GM12878 (cell line): ENCODE results near the gene POC5. TPM values are rescaled to one million over a fixed set of nuclear protein-coding genes. Genes with fewer than 3 reads are reported as not detected.

ENCODE experiments used
- ATAC-seq: fragments of 200-7000 bp; cut with Tn5 transposase; 3 replicates; pipeline ENCODE4 v1.9.1; 2020; ENCODE audit warnings: mild to moderate bottlenecking, moderate library complexity
- BruUV-seq: library from RNA; stranded (reverse); fragments of 400-500 nt; replicated peaks from 2 replicates; lab custom pipeline; 2021; lab: Mats Ljungman, UMichigan
- CTCF ChIA-PET: fragments of 300-600 bp; sonication (Branson Sonifier 250); formaldehyde crosslinking; extraction: SDS; loops from one replicate; lab custom pipeline; 2021; ENCODE audit warnings: inconsistent platforms; lab: Yijun Ruan, JAX
- POLR2A ChIA-PET: fragments of 350-600 bp; formaldehyde crosslinking; extraction: SDS; loops from one replicate; lab custom pipeline; 2021; ENCODE audit warnings: inconsistent platforms; lab: Charles Lee
- RAD21 ChIA-PET: fragments of 300-600 bp; sonication (Branson Sonifier 250); formaldehyde crosslinking; loops from one replicate; lab custom pipeline; 2023; ENCODE audit warnings: antibody characterized with exemption; ENCODE audit not compliant: unreplicated experiment; lab: Charles Lee
- SMC1A ChIA-PET: fragments of 300-600 bp; sonication (Branson Sonifier 250); formaldehyde crosslinking; loops from one replicate; lab custom pipeline; 2023; ENCODE audit not compliant: unreplicated experiment, uncharacterized antibody; lab: Charles Lee
- DNase-seq: peaks from one replicate; pipeline ENCODE4 v3.0.0-alpha.2; 2011; ENCODE audit warnings: low read depth, low spot score
- FAIRE-seq: peaks from 3 replicates; lab custom pipeline; 2011; peaks lifted over from hg19 to GRCh38; lab: Jason Lieb, UNC
- H2AFZ ChIP-seq: 2 replicates; pipeline ENCODE4 v1.6.0; 2011; ENCODE audit warnings: low read depth, low read length, control low read depth; ENCODE audit not compliant: control insufficient read depth
- H3K27ac ChIP-seq: 2 replicates; pipeline ENCODE4 v1.5.1; 2011; ENCODE audit warnings: control low read depth; ENCODE audit not compliant: control insufficient read depth, insufficient read depth
- H3K27me3 ChIP-seq, 2 experiments: replicated peaks in 1 of 2; 2 replicates each; pipeline versions ENCODE4 v1.6.0 to v1.6.1; 2011; ENCODE audit warnings: low read length in 1 of 2; ENCODE audit not compliant: control insufficient read depth in 2 of 2, insufficient read depth in 2 of 2
- H3K36me3 ChIP-seq, 2 experiments: 2 replicates each; pipeline ENCODE4 v1.5.1; 2011; ENCODE audit warnings: low read length in 1 of 2; ENCODE audit not compliant: control insufficient read depth in 2 of 2, insufficient read depth in 2 of 2
- H3K4me1 ChIP-seq: 2 replicates; pipeline ENCODE4 v1.6.1; 2011; ENCODE audit warnings: mild to moderate bottlenecking, low read length, moderate library complexity, mixed read lengths; ENCODE audit not compliant: control insufficient read depth, insufficient read depth
- H3K4me2 ChIP-seq: 2 replicates; pipeline ENCODE4 v1.6.0; 2011; ENCODE audit warnings: control low read depth; ENCODE audit not compliant: control insufficient read depth, insufficient read depth
- H3K4me3 ChIP-seq: fragments of 200-600 bp; sonication (generic); 2 replicates; pipeline ENCODE4 v1.5.1; 2016
- H3K79me2 ChIP-seq: 2 replicates; pipeline ENCODE4 v1.6.0; 2011; ENCODE audit warnings: low read length; ENCODE audit not compliant: control insufficient read depth, insufficient read depth
- H3K9ac ChIP-seq: 2 replicates; pipeline ENCODE4 v1.8.0; 2011; ENCODE audit warnings: low read length, control low read depth, mixed read lengths; ENCODE audit not compliant: control insufficient read depth, insufficient read depth
- H3K9me3 ChIP-seq: replicated peaks from 3 replicates; pipeline ENCODE4 v1.5.1; 2011; ENCODE audit warnings: mild to moderate bottlenecking, low read length; ENCODE audit not compliant: control insufficient read depth, insufficient read depth
- H4K20me1 ChIP-seq: 2 replicates; pipeline ENCODE4 v1.6.0; 2011; ENCODE audit not compliant: control insufficient read depth, insufficient read depth
- ATF7 ChIP-seq: fragments of 450-650 bp; IDR thresholded peaks from 2 replicates; pipeline ENCODE4 v1.6.1; 2016; ENCODE audit warnings: low read depth, mild to moderate bottlenecking
- BCL11A ChIP-seq: IDR thresholded peaks from 2 replicates; pipeline ENCODE4 v1.6.1; 2011; ENCODE audit warnings: low read depth, low read length
- DPF2 ChIP-seq: fragments of 450-650 bp; IDR thresholded peaks from 2 replicates; pipeline ENCODE4 v1.6.1; 2017; ENCODE audit warnings: mild to moderate bottlenecking
- EED ChIP-seq: sonication (generic); IDR thresholded peaks from 2 replicates; pipeline ENCODE4 v1.6.1; 2016; ENCODE audit warnings: antibody characterized with exemption, low read depth
- EP300 ChIP-seq, 2 experiments: fragments of 150-350 bp in 1 of 2; IDR thresholded peaks; 2 replicates each; pipeline ENCODE4 v1.6.1; 2011 to 2012; ENCODE audit warnings: low read depth in 2 of 2, low read length in 2 of 2, borderline replicate concordance in 1 of 2, improper control_type of control experiment in 1 of 2, inconsistent platforms in 1 of 2; ENCODE audit not compliant: control insufficient read depth in 1 of 2
- FOXM1 ChIP-seq: IDR thresholded peaks from 2 replicates; pipeline ENCODE4 v1.6.1; 2012; ENCODE audit warnings: low read depth, mild to moderate bottlenecking, inconsistent platforms, low read length, moderate library complexity
- HCFC1 ChIP-seq: fragments of 150-350 bp; IDR thresholded peaks from 2 replicates; pipeline ENCODE4 v1.6.1; 2014; ENCODE audit warnings: low read length
- HDGF ChIP-seq: fragments of 450-650 bp; IDR thresholded peaks from 2 replicates; pipeline ENCODE4 v1.6.1; 2016; ENCODE audit warnings: antibody characterized with exemption
- IRF4 ChIP-seq: IDR thresholded peaks from 2 replicates; pipeline ENCODE4 v1.6.1; 2011; ENCODE audit warnings: low read depth, low read length
- JUNB ChIP-seq: IDR thresholded peaks from 2 replicates; pipeline ENCODE4 v1.6.1; 2016; ENCODE audit warnings: antibody characterized with exemption, mild to moderate bottlenecking
- MTA2 ChIP-seq: fragments of 450-650 bp; IDR thresholded peaks from 2 replicates; pipeline ENCODE4 v1.6.1; 2016; ENCODE audit warnings: low read depth, mild to moderate bottlenecking, moderate library complexity
- NFIC ChIP-seq: IDR thresholded peaks from 2 replicates; pipeline ENCODE4 v1.6.1; 2012; ENCODE audit warnings: low read depth, mild to moderate bottlenecking, inconsistent platforms, low read length, moderate library complexity
- PAX5 ChIP-seq: IDR thresholded peaks from 2 replicates; pipeline ENCODE4 v1.6.1; 2011; ENCODE audit warnings: low read depth, low read length, borderline replicate concordance
- PML ChIP-seq: IDR thresholded peaks from 2 replicates; pipeline ENCODE4 v1.6.1; 2012; ENCODE audit warnings: low read length, inconsistent platforms
- RCOR1 ChIP-seq: conservative IDR thresholded peaks from 2 replicates; pipeline ENCODE4 v1.6.1; 2012; ENCODE audit warnings: low read depth, low read length, improper control_type of control experiment
- RELA ChIP-seq: fragments of 450-650 bp; IDR thresholded peaks from 2 replicates; pipeline ENCODE4 v1.8.0; 2014; ENCODE audit warnings: borderline replicate concordance; ENCODE audit not compliant: partially characterized antibody
- RUNX3 ChIP-seq: IDR thresholded peaks from 2 replicates; pipeline ENCODE4 v1.6.1; 2012; ENCODE audit warnings: low read length, inconsistent platforms
- SPI1 ChIP-seq: IDR thresholded peaks from 2 replicates; pipeline ENCODE4 v1.6.1; 2011; ENCODE audit warnings: low read depth, mild to moderate bottlenecking, low read length, moderate library complexity, borderline replicate concordance; ENCODE audit not compliant: insufficient read depth
- SREBF1 ChIP-seq: IDR thresholded peaks from 2 replicates; pipeline ENCODE4 v1.6.1; 2012; ENCODE audit warnings: mild to moderate bottlenecking, low read length
- SREBF2 ChIP-seq: IDR thresholded peaks from 2 replicates; pipeline ENCODE4 v1.6.1; 2012; ENCODE audit warnings: mild to moderate bottlenecking, low read length
- TCF12 ChIP-seq: IDR thresholded peaks from 2 replicates; pipeline ENCODE4 v1.6.1; 2011; ENCODE audit warnings: low read depth, mild to moderate bottlenecking, low read length
- TCF3 ChIP-seq: IDR thresholded peaks from 2 replicates; pipeline ENCODE4 v1.6.1; 2012; ENCODE audit warnings: low read depth, mild to moderate bottlenecking, low read length, borderline replicate concordance; ENCODE audit not compliant: insufficient read depth
- TCF7 ChIP-seq: IDR thresholded peaks from 2 replicates; pipeline ENCODE4 v1.6.1; 2014; ENCODE audit warnings: antibody characterized with exemption, borderline replicate concordance
- YY1 ChIP-seq: IDR thresholded peaks from 2 replicates; pipeline ENCODE4 v1.6.1; 2011; ENCODE audit warnings: low read depth, mild to moderate bottlenecking, low read length
- ZBED1 ChIP-seq: IDR thresholded peaks from 2 replicates; pipeline ENCODE4 v1.6.1; 2016; ENCODE audit warnings: borderline replicate concordance
- WGBS: methylation state at CpG from one replicate; pipeline ENCODE4 v1.1.6; 2016; ENCODE audit warnings: low lambda C conversion rate; ENCODE audit not compliant: insufficient replicate concordance, insufficient coverage; ENCODE audit errors: missing lambda C conversion rate; 5-methylcytosine and 5-hydroxymethylcytosine counted together
- in situ Hi-C: fragments of 300-500 bp; cut with MboI; formaldehyde crosslinking; loops from 9 replicates; pipeline ENCODE4 v1.14.3; 2018; ENCODE audit warnings: mixed read lengths
- intact Hi-C: fragments of 100-400 bp; cut with micrococcal nuclease; formaldehyde crosslinking; loops from one replicate; pipeline ENCODE4 v1.14.2; 2022; ENCODE audit not compliant: unreplicated experiment
- polyA plus RNA-seq, 11 experiments: library from polyadenylated mRNA; depleted of rRNA in 4 of 11; unstranded in 6 of 11; stranded (reverse) in 5 of 11; fragments of >200 nt; fragmentation: Nextera tagmentation in 4 of 11; fragmentation: Illumina TruSeq in 1 of 11; extraction: Ambion mirVana in 4 of 11; extraction: Trizol in 1 of 11; gene quantifications; 1 replicate in 1 of 11; 2 replicates in 10 of 11; pipeline versions ENCODE4 v1.2.1 to v1.2.3, GENCODE V29; 2011 to 2016; ENCODE audit warnings: inconsistent platforms in 2 of 11, missing spikeins in 2 of 11, low read depth in 1 of 11
- total RNA-seq, 4 experiments: library from RNA; depleted of rRNA in 3 of 4; stranded (reverse); fragments of >200 nt in 3 of 4; fragmentation: Illumina TruSeq in 1 of 4; extraction: Trizol in 1 of 4; gene quantifications; 2 replicates each; pipeline versions ENCODE4 v1.2.1 to v1.2.3, GENCODE V29; 2013 to 2021
- TF ChIP-seq, protein P1 (sequence below): IDR thresholded peaks from 2 replicates; pipeline ENCODE4 v1.6.1; 2012; ENCODE audit warnings: low read length, inconsistent platforms
- TF ChIP-seq, protein P2 (sequence below): IDR thresholded peaks from 2 replicates; pipeline ENCODE4 v1.6.1; 2011; ENCODE audit warnings: low read depth, low read length, improper control_type of control experiment, borderline replicate concordance

Gene POC5
- total and polyA plus RNA-seq, 10 of the 15 experiments (the other 5 are each of a cell fraction or from before 2014, with no cell fraction given): 13.1 to 25.6 (median 21.8) TPM

DNA sequence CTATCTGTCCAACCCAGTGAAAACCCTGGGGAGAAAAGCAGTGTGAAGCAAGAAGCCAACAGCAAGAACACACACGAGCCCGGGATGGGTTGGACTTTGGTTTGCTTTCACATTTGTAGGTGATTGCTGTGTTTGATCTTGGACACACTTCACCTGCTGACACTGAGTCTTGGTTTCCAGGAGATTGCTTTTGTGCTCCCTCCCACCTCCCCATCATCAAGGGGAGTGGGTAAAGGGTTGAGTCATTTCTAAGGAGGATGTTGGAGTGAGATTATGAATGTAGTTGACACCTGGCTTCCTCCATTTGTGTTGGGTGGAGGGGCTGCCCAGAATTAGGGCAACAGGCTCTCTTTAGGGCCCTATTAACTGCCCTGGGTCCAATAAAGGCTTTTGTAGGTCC lies 68.5 kb downstream of the POC5 start:
- peak overlapping the region; percentile 16 for H2AFZ ChIP-seq
- ChIA-PET SMC1A (interaction anchor here (0.7 to 1.0 kb wide), 2 partner anchors 16 to 32 kb away, joined by 3 read pairs; no protein-coding TSS in a partner anchor), RAD21 (no interaction called here), POLR2A (interaction anchor here (0.5 kb wide), 1 partner anchor 90 kb away, joined by 6 read pairs; no protein-coding TSS in a partner anchor), CTCF (no interaction called here)
- H3K27me3 ChIP-seq: no peaks in the 10 kb centered on the region
- DNase-seq (peak; percentile 36), FAIRE-seq (no peak), ATAC-seq (peak; percentile 97)
- no peaks in the 10 kb centered on the region for H3K79me2 ChIP-seq
- H3K36me3 ChIP-seq: no peaks in the 10 kb centered on the region
- no TSS peak for BruUV-seq
- H3K27ac ChIP-seq: no peak overlapping the region
- H3K9me3 ChIP-seq: no peaks in the 10 kb centered on the region
- no peak overlapping the region for H3K9ac ChIP-seq
- no peak overlapping the region for H3K4me3 ChIP-seq
- in situ Hi-C loops (no loop called here), intact Hi-C loops (no loop called here)
- peak overlapping the region; percentile 15; the same call in 1 of the 2 replicates for H3K4me2 ChIP-seq
- H3K4me1 ChIP-seq: no peaks in the 10 kb centered on the region
- 15% methylated on average over 2 of the region's 2 CpGs for WGBS
- no peaks in the 10 kb centered on the region for H4K20me1 ChIP-seq
- peak; percentile 61; the same call in 1 of the 2 replicates for TF ChIP-seq DPF2
- TF ChIP-seq EED: peak; percentile 57
- no peak for TF ChIP-seq SREBF1
- peak; percentile 41; the same call in 1 of the 2 replicates for TF ChIP-seq MTA2
- no peak; a peak in 1 of 4 replicates for TF ChIP-seq EP300 (IDR thresholded peaks at IDR 0.05; ENCODE audit: borderline replicate concordance in 1 of 2, control insufficient read depth in 1 of 2, low read depth in 2 of 2, low read length in 2 of 2)
- peak; percentile 77 for TF ChIP-seq NFIC
- TF ChIP-seq SREBF2: no peak
- peak; percentile 50 for TF ChIP-seq SPI1
- 0 out of 2 replicates have a peak, but pooled peaks have one; percentile 45 for TF ChIP-seq TCF3
- TF ChIP-seq TCF12: peak; percentile 84; the same call in 1 of the 2 replicates
- 0 out of 2 replicates have a peak, but pooled peaks have one; percentile 36 for TF ChIP-seq FOXM1
- peak; percentile 69; the same call in 1 of the 2 replicates for TF ChIP-seq IRF4
- TF ChIP-seq, protein P1, sequence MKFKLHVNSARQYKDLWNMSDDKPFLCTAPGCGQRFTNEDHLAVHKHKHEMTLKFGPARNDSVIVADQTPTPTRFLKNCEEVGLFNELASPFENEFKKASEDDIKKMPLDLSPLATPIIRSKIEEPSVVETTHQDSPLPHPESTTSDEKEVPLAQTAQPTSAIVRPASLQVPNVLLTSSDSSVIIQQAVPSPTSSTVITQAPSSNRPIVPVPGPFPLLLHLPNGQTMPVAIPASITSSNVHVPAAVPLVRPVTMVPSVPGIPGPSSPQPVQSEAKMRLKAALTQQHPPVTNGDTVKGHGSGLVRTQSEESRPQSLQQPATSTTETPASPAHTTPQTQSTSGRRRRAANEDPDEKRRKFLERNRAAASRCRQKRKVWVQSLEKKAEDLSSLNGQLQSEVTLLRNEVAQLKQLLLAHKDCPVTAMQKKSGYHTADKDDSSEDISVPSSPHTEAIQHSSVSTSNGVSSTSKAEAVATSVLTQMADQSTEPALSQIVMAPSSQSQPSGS: peak; percentile 23; the same call in 1 of the 2 replicates
- no peak for TF ChIP-seq RCOR1
- no peak for TF ChIP-seq HDGF
- TF ChIP-seq HCFC1: 0 out of 2 replicates have a peak, but pooled peaks have one; percentile 18
- no peak for TF ChIP-seq ZBED1
- 0 out of 2 replicates have a peak, but pooled peaks have one; percentile 26 for TF ChIP-seq PAX5
- 0 out of 2 replicates have a peak, but pooled peaks have one; percentile 36 for TF ChIP-seq YY1
- TF ChIP-seq RUNX3: peak; percentile 68
- peak; percentile 36; the same call in 1 of the 2 replicates for TF ChIP-seq ATF7
- peak; percentile 47; the same call in 1 of the 2 replicates for TF ChIP-seq BCL11A
- no peak for TF ChIP-seq PML
- TF ChIP-seq, protein P2, sequence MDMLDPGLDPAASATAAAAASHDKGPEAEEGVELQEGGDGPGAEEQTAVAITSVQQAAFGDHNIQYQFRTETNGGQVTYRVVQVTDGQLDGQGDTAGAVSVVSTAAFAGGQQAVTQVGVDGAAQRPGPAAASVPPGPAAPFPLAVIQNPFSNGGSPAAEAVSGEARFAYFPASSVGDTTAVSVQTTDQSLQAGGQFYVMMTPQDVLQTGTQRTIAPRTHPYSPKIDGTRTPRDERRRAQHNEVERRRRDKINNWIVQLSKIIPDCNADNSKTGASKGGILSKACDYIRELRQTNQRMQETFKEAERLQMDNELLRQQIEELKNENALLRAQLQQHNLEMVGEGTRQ: no peak
- no peak for TF ChIP-seq RELA
- TF ChIP-seq TCF7: peak; percentile 87
- peak; percentile 83 for TF ChIP-seq JUNB
